ENCODE data around the gene SMARCA5.

SMARCA5 gene

GRCh38 chr4:143513314-143514168 is at the start of gene SMARCA5:
Gene SMARCA5 (plus strand): TSS chr4:143513702. CDS start chr4:143513925, 223 bp downstream.
- Histone ChIP-seq H3K4me3 (ENCODE audit: low read length) (peak within 1 kb of the TSS; percentile 98), H3K4me1 (ENCODE audit: insufficient read depth, low read length) (peaks cover 9% of the 10 kb centered on the region; the same call in 1 of the 2 replicates), H3K27ac (ENCODE audit: low read length) (peak within 1 kb of the TSS; percentile 92)

GRCh38 chr4:143473334-143474126 is 40.0 kb upstream of the SMARCA5 start:
- peaks cover 8% of the 10 kb centered on the region; the same call in 1 of the 2 replicates for H3K36me3 ChIP-seq (ENCODE audit: insufficient read depth, low read depth, low read length)
- no peak overlapping the region for H3K4me3 ChIP-seq (ENCODE audit: low read length)
- H3K9me3 ChIP-seq (ENCODE audit: insufficient read depth, low read depth, low read length) = no peaks in the 10 kb centered on the region
- no peak overlapping the region for H3K27ac ChIP-seq (ENCODE audit: low read length)
- H3K4me1 ChIP-seq (ENCODE audit: insufficient read depth, low read length) = no peaks in the 10 kb centered on the region
- no peak overlapping the region for H3K9ac ChIP-seq (ENCODE audit: low read depth, low read length)
- H3K27me3 ChIP-seq (ENCODE audit: insufficient read depth, low read length) = no peaks in the 10 kb centered on the region

More at GRCh38 chr4:143513314-143514168, at the start of gene SMARCA5:
- Histone ChIP-seq H3K36me3 (ENCODE audit: insufficient read depth, low read depth, low read length) (peaks cover 31% of the 10 kb centered on the region), H3K27me3 (ENCODE audit: insufficient read depth, low read length) (no peaks in the 10 kb centered on the region; the same call in 1 of the 2 replicates), H3K9me3 (ENCODE audit: insufficient read depth, low read depth, low read length) (no peaks in the 10 kb centered on the region), H3K9ac (ENCODE audit: low read depth, low read length) (peak within 1 kb of the TSS; percentile 98)

GRCh38 chr4:143477487-143477886 is 36.0 kb upstream of the SMARCA5 start:
- H3K27me3 ChIP-seq (ENCODE audit: insufficient read depth, low read length) = no peaks in the 10 kb centered on the region

GRCh38 chr4:143481361-143481760 is 32.1 kb upstream of the SMARCA5 start:
- Histone ChIP-seq H3K27ac (ENCODE audit: low read length) (no peak overlapping the region), H3K9ac (ENCODE audit: low read depth, low read length) (no peak overlapping the region), H3K27me3 (ENCODE audit: insufficient read depth, low read length) (no peaks in the 10 kb centered on the region), H3K36me3 (ENCODE audit: insufficient read depth, low read depth, low read length) (no peaks in the 10 kb centered on the region), H3K9me3 (ENCODE audit: insufficient read depth, low read depth, low read length) (no peaks in the 10 kb centered on the region), H3K4me1 (ENCODE audit: insufficient read depth, low read length) (no peaks in the 10 kb centered on the region), H3K4me3 (ENCODE audit: low read length) (no peak overlapping the region)

More at GRCh38 chr4:143477487-143477886, 36.0 kb upstream of the SMARCA5 start:
- Histone ChIP-seq H3K4me3 (ENCODE audit: low read length) (no peak overlapping the region), H3K4me1 (ENCODE audit: insufficient read depth, low read length) (no peaks in the 10 kb centered on the region), H3K27ac (ENCODE audit: low read length) (no peak overlapping the region), H3K9ac (ENCODE audit: low read depth, low read length) (no peak overlapping the region), H3K9me3 (ENCODE audit: insufficient read depth, low read depth, low read length) (no peaks in the 10 kb centered on the region), H3K36me3 (ENCODE audit: insufficient read depth, low read depth, low read length) (no peaks in the 10 kb centered on the region)

GRCh38 chr4:143482840-143483239 is 30.7 kb upstream of the SMARCA5 start:
- no peaks in the 10 kb centered on the region for H3K4me1 ChIP-seq (ENCODE audit: insufficient read depth, low read length)
- no peak overlapping the region for H3K4me3 ChIP-seq (ENCODE audit: low read length)
- H3K36me3 ChIP-seq (ENCODE audit: insufficient read depth, low read depth, low read length) = no peaks in the 10 kb centered on the region
- no peak overlapping the region for H3K9ac ChIP-seq (ENCODE audit: low read depth, low read length)
- no peaks in the 10 kb centered on the region for H3K27me3 ChIP-seq (ENCODE audit: insufficient read depth, low read length)
- no peak overlapping the region for H3K27ac ChIP-seq (ENCODE audit: low read length)
- no peaks in the 10 kb centered on the region for H3K9me3 ChIP-seq (ENCODE audit: insufficient read depth, low read depth, low read length)

GRCh38 chr4:143486314-143486713 is 27.2 kb upstream of the SMARCA5 start:
- no peaks in the 10 kb centered on the region for H3K36me3 ChIP-seq (ENCODE audit: insufficient read depth, low read depth, low read length)
- no peak overlapping the region for H3K4me3 ChIP-seq (ENCODE audit: low read length)
- H3K9ac ChIP-seq (ENCODE audit: low read depth, low read length) = no peak overlapping the region
- H3K9me3 ChIP-seq (ENCODE audit: insufficient read depth, low read depth, low read length) = no peaks in the 10 kb centered on the region
- H3K27me3 ChIP-seq (ENCODE audit: insufficient read depth, low read length) = no peaks in the 10 kb centered on the region
- H3K4me1 ChIP-seq (ENCODE audit: insufficient read depth, low read length) = no peaks in the 10 kb centered on the region
- H3K27ac ChIP-seq (ENCODE audit: low read length) = no peak overlapping the region

- H3K27me3 ChIP-seq (ENCODE audit: insufficient read depth, low read length) = no peaks in the 10 kb centered on the region
- H3K9ac ChIP-seq (ENCODE audit: low read depth, low read length) = no peak overlapping the region
- H3K27ac ChIP-seq (ENCODE audit: low read length) = no peak overlapping the region
- H3K9me3 ChIP-seq (ENCODE audit: insufficient read depth, low read depth, low read length) = no peaks in the 10 kb centered on the region
- no peak overlapping the region for H3K4me3 ChIP-seq (ENCODE audit: low read length)
- no peaks in the 10 kb centered on the region for H3K36me3 ChIP-seq (ENCODE audit: insufficient read depth, low read depth, low read length)
- H3K4me1 ChIP-seq (ENCODE audit: insufficient read depth, low read length) = no peaks in the 10 kb centered on the region
Measured at GRCh38 chr4:143488687-143489086, 24.8 kb upstream of the SMARCA5 start.

- Histone ChIP-seq H3K27me3 (ENCODE audit: insufficient read depth, low read length) (no peaks in the 10 kb centered on the region), H3K36me3 (ENCODE audit: insufficient read depth, low read depth, low read length) (no peaks in the 10 kb centered on the region), H3K9me3 (ENCODE audit: insufficient read depth, low read depth, low read length) (no peaks in the 10 kb centered on the region), H3K4me1 (ENCODE audit: insufficient read depth, low read length) (no peaks in the 10 kb centered on the region), H3K27ac (ENCODE audit: low read length) (no peak overlapping the region), H3K4me3 (ENCODE audit: low read length) (no peak overlapping the region), H3K9ac (ENCODE audit: low read depth, low read length) (no peak overlapping the region)
Measured at GRCh38 chr4:143489106-143489505, 24.4 kb upstream of the SMARCA5 start.

- Histone ChIP-seq H3K4me1 (ENCODE audit: insufficient read depth, low read length) (no peaks in the 10 kb centered on the region), H3K27ac (ENCODE audit: low read length) (no peak overlapping the region), H3K9me3 (ENCODE audit: insufficient read depth, low read depth, low read length) (no peaks in the 10 kb centered on the region), H3K4me3 (ENCODE audit: low read length) (no peak overlapping the region), H3K36me3 (ENCODE audit: insufficient read depth, low read depth, low read length) (no peaks in the 10 kb centered on the region), H3K9ac (ENCODE audit: low read depth, low read length) (no peak overlapping the region), H3K27me3 (ENCODE audit: insufficient read depth, low read length) (no peaks in the 10 kb centered on the region)
Measured at GRCh38 chr4:143498021-143498420, 15.5 kb upstream of the SMARCA5 start.

GRCh38 chr4:143502231-143502630 is 11.3 kb upstream of the SMARCA5 start:
- H3K4me1 ChIP-seq (ENCODE audit: insufficient read depth, low read length) = no peaks in the 10 kb centered on the region
- H3K9me3 ChIP-seq (ENCODE audit: insufficient read depth, low read depth, low read length) = no peaks in the 10 kb centered on the region
- no peak overlapping the region for H3K9ac ChIP-seq (ENCODE audit: low read depth, low read length)
- H3K27me3 ChIP-seq (ENCODE audit: insufficient read depth, low read length) = no peaks in the 10 kb centered on the region
- no peaks in the 10 kb centered on the region for H3K36me3 ChIP-seq (ENCODE audit: insufficient read depth, low read depth, low read length)
- H3K4me3 ChIP-seq (ENCODE audit: low read length) = no peak overlapping the region
- H3K27ac ChIP-seq (ENCODE audit: low read length) = no peak overlapping the region

- H3K4me1 ChIP-seq (ENCODE audit: insufficient read depth, low read length) = no peaks in the 10 kb centered on the region
- H3K27me3 ChIP-seq (ENCODE audit: insufficient read depth, low read length) = no peaks in the 10 kb centered on the region; the same call in 1 of the 2 replicates
- no peak overlapping the region for H3K9ac ChIP-seq (ENCODE audit: low read depth, low read length)
- no peaks in the 10 kb centered on the region for H3K9me3 ChIP-seq (ENCODE audit: insufficient read depth, low read depth, low read length)
- H3K27ac ChIP-seq (ENCODE audit: low read length) = no peak overlapping the region
- no peaks in the 10 kb centered on the region for H3K36me3 ChIP-seq (ENCODE audit: insufficient read depth, low read depth, low read length)
- H3K4me3 ChIP-seq (ENCODE audit: low read length) = no peak overlapping the region
Measured at GRCh38 chr4:143506031-143506430, 7.5 kb upstream of the SMARCA5 start.

Data from iPS-20b (cell line).